Endothelial cell of umbilical vein (primary cell): Measurements from ENCODE around the gene CD72. TPM values are rescaled to one million over a fixed set of nuclear protein-coding genes. Genes with fewer than 3 reads are reported as not detected.

Experiments
- BruUV-seq: library from RNA; stranded (reverse); fragments of 400-500 nt; replicated peaks from 2 replicates; lab custom pipeline; 2021; lab: Mats Ljungman, UMichigan
- CTCF ChIA-PET: fragments of 300-600, 350-600 bp; sonication (Branson Sonifier 250); formaldehyde crosslinking; loops from one replicate; lab custom pipeline; 2021; ENCODE audit warnings: antibody characterized with exemption, inconsistent platforms; lab: Charles Lee
- POLR2A ChIA-PET: fragments of 300-600, 350-600 bp; sonication (Branson Sonifier 250); formaldehyde crosslinking; loops from one replicate; lab custom pipeline; 2021; ENCODE audit warnings: antibody characterized with exemption, inconsistent platforms; lab: Charles Lee
- DNase-seq: peaks from one replicate; pipeline ENCODE4 v3.0.0-alpha.2; 2011; ENCODE audit warnings: low read depth, low spot score
- FAIRE-seq: peaks from 2 replicates; lab custom pipeline; 2011; peaks lifted over from hg19 to GRCh38; lab: Jason Lieb, UNC
- H2AFZ ChIP-seq: 2 replicates; pipeline ENCODE4 v1.6.0; 2012; ENCODE audit warnings: low read depth, low read length, control low read depth, inconsistent platforms
- H3K27ac ChIP-seq: 2 replicates; pipeline ENCODE4 v1.5.1; 2011; ENCODE audit warnings: low read depth, mild to moderate bottlenecking, control low read depth, low read length, moderate library complexity; ENCODE audit not compliant: insufficient read depth
- H3K27me3 ChIP-seq, 2 experiments: 2 replicates each; pipeline versions ENCODE4 v1.6.0 to v1.6.1; 2011; ENCODE audit warnings: low read length in 2 of 2, mixed read lengths in 1 of 2; ENCODE audit not compliant: control insufficient read depth in 2 of 2, insufficient read depth in 2 of 2
- H3K36me3 ChIP-seq, 2 experiments: 2 replicates in 1 of 2; 3 replicates in 1 of 2; pipeline ENCODE4 v1.5.1; 2011; ENCODE audit warnings: low read length in 2 of 2, mild to moderate bottlenecking in 1 of 2, moderate library complexity in 1 of 2; ENCODE audit not compliant: control insufficient read depth in 2 of 2, insufficient read depth in 2 of 2; ENCODE audit errors: extremely low read depth in 1 of 2
- H3K4me1 ChIP-seq: 3 replicates; pipeline ENCODE4 v1.5.1; 2011; ENCODE audit warnings: mild to moderate bottlenecking, low read length; ENCODE audit not compliant: control insufficient read depth, insufficient read depth; ENCODE audit errors: extremely low read depth
- H3K4me2 ChIP-seq: 2 replicates; pipeline ENCODE4 v1.6.1; 2011; ENCODE audit warnings: low read length, control low read depth, mixed read lengths; ENCODE audit not compliant: insufficient read depth
- H3K4me3 ChIP-seq, 3 experiments: fragments of 200-600 bp in 1 of 3; sonication (generic), shearing (Covaris generic) in 1 of 3; replicated peaks in 1 of 3; 2 replicates each; pipeline ENCODE4 v1.5.1; 2011 to 2016; ENCODE audit warnings: control low read depth in 3 of 3, low read length in 3 of 3, mild to moderate bottlenecking in 2 of 3, inconsistent platforms in 1 of 3, low read depth in 1 of 3, moderate library complexity in 1 of 3; ENCODE audit not compliant: insufficient read depth in 1 of 3
- H3K79me2 ChIP-seq: 2 replicates; pipeline ENCODE4 v1.6.0; 2012; ENCODE audit warnings: low read length, inconsistent platforms; ENCODE audit not compliant: control insufficient read depth, insufficient read depth
- H3K9ac ChIP-seq: replicated peaks from 2 replicates; pipeline ENCODE3; 2011; ENCODE audit warnings: low read length, control low read depth; ENCODE audit not compliant: insufficient read depth; ENCODE audit errors: extremely low read depth
- H3K9me1 ChIP-seq: replicated peaks from 3 replicates; pipeline ENCODE4 v1.6.0; 2011; ENCODE audit warnings: mild to moderate bottlenecking, low read length; ENCODE audit not compliant: control insufficient read depth, insufficient read depth; ENCODE audit errors: extremely low read depth
- H3K9me3 ChIP-seq: replicated peaks from 2 replicates; pipeline ENCODE4 v1.5.1; 2012; ENCODE audit warnings: low read length, inconsistent platforms; ENCODE audit not compliant: control insufficient read depth, insufficient read depth
- H4K20me1 ChIP-seq: replicated peaks from 2 replicates; pipeline ENCODE3; 2011; ENCODE audit warnings: mild to moderate bottlenecking, low read length; ENCODE audit not compliant: control insufficient read depth, insufficient read depth; ENCODE audit errors: extremely low read depth
- EZH2 ChIP-seq: IDR thresholded peaks from 2 replicates; pipeline ENCODE4 v1.6.1; 2012; ENCODE audit warnings: borderline replicate concordance, low read depth, mild to moderate bottlenecking, moderate library complexity, low read length, inconsistent platforms; ENCODE audit not compliant: severe bottlenecking
- FOS ChIP-seq: IDR thresholded peaks from 2 replicates; pipeline ENCODE4 v1.6.1; 2011; ENCODE audit warnings: mild to moderate bottlenecking, low read length, moderate library complexity, borderline replicate concordance; ENCODE audit not compliant: insufficient read depth
- GATA2 ChIP-seq: IDR thresholded peaks from 2 replicates; pipeline ENCODE4 v1.7.0; 2011; ENCODE audit warnings: low read depth, mild to moderate bottlenecking, moderate library complexity, mixed read lengths, low read length; ENCODE audit not compliant: insufficient read length, insufficient read depth
- JUN ChIP-seq: IDR thresholded peaks from 2 replicates; pipeline ENCODE4 v1.6.1; 2011; ENCODE audit warnings: borderline replicate concordance, low read depth; ENCODE audit not compliant: insufficient read length, insufficient read depth
- MYC ChIP-seq: IDR thresholded peaks from one replicate; pipeline ENCODE4 v1.6.1; 2011; ENCODE audit warnings: mild to moderate bottlenecking, low read depth, low read length
- POLR2A ChIP-seq: IDR thresholded peaks from 2 replicates; pipeline ENCODE4 v1.6.1; 2012; ENCODE audit warnings: low read depth, mild to moderate bottlenecking, control low read depth, low read length
- POLR2AphosphoS5 ChIP-seq: IDR thresholded peaks from 2 replicates; pipeline ENCODE4 v1.6.1; 2012; ENCODE audit warnings: low read depth, mild to moderate bottlenecking, control low read depth, low read length, moderate library complexity; ENCODE audit not compliant: insufficient read depth
- dilution Hi-C: fragments of 300-500 bp; cut with MboI; formaldehyde crosslinking; loops from one replicate; pipeline ENCODE4 v1.15.0; 2019; ENCODE audit warnings: low sequenced_read_pairs; ENCODE audit not compliant: extremely low pct_ligation_motif_present
- intact Hi-C: fragments of 100-400 bp; cut with micrococcal nuclease; formaldehyde crosslinking; loops from one replicate; pipeline ENCODE4 v1.10.0; 2022
- polyA plus RNA-seq, 4 experiments: library from polyadenylated mRNA; depleted of rRNA in 3 of 4; stranded (reverse) in 3 of 4; unstranded in 1 of 4; fragments of >200 nt; gene quantifications; 2 replicates each; pipeline versions ENCODE4 v1.2.1 to v1.2.3, GENCODE V29; 2011 to 2012; ENCODE audit warnings: missing spikeins in 1 of 4
- total RNA-seq: library from RNA; stranded (reverse); gene quantifications from 2 replicates; pipeline ENCODE4 v1.2.3, GENCODE V29; 2021
- TF ChIP-seq, protein P1 (sequence below): IDR thresholded peaks from 2 replicates; pipeline ENCODE4 v1.6.1; 2011; ENCODE audit not compliant: insufficient read depth, insufficient read length
- TF ChIP-seq, protein P2 (sequence below), 2 donors: IDR thresholded peaks; 1 replicate in 1 of 2; 2 replicates in 1 of 2; pipeline ENCODE4 v1.5.1; 2011; ENCODE audit warnings: low read length in 2 of 2, mild to moderate bottlenecking in 2 of 2, moderate library complexity in 2 of 2, control low read depth in 1 of 2, inconsistent platforms in 1 of 2, low read depth in 1 of 2; ENCODE audit not compliant: insufficient read depth in 1 of 2; ENCODE audit errors: extremely low read depth in 1 of 2

The CD72 gene
- total and polyA plus RNA-seq, 2 donors (not counting 3 experiments of a cell fraction or from before 2014, with no cell fraction given): 0.39 TPM; not detected in 1

DNA sequence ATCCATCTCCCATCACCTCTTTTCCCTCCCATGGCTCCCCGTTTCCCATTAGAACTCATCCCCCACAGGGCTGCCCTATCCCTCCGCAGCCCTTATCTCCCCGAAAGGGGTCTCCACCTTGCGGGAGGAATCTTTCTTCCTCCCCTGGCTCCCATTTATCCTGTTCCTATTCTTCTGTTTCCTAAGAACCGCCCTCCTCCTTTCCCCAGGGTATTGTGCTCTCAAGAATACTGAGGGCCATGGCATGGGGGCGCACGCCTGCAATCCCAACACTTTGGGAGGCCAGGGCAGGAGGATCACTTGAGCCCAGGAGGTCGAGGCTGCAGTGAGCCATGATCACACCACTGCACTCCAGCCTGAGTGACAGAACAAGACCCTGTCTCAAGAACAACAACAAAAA, 665 bp downstream of the CD72 start:
- CTCF ChIA-PET: interaction anchor here (1.3 kb wide), 1 partner anchor 11 kb away, joined by 4 read pairs; no protein-coding TSS in a partner anchor
- Histone ChIP-seq H3K36me3 (no peaks in the 10 kb centered on the region), H3K9ac (no peak overlapping the region), H2AFZ (no peak overlapping the region), H3K27me3 (peaks cover 33 to 44% of the 10 kb centered on the region in 2 experiments), H3K27ac (no peak overlapping the region), H3K4me3 (no peak overlapping the region), H3K4me2 (no peak overlapping the region), H3K79me2 (no peaks in the 10 kb centered on the region), H3K9me1 (no peaks in the 10 kb centered on the region), H4K20me1 (no peaks in the 10 kb centered on the region), H3K4me1 (no peaks in the 10 kb centered on the region), H3K9me3 (no peaks in the 10 kb centered on the region)
- no TSS peak for BruUV-seq
- dilution Hi-C loops (no loop called here), intact Hi-C loops (no loop called here)
- no peak for FAIRE-seq
- POLR2A ChIA-PET: no interaction called here
- TF ChIP-seq EZH2: no peak
- TF ChIP-seq, protein P1, sequence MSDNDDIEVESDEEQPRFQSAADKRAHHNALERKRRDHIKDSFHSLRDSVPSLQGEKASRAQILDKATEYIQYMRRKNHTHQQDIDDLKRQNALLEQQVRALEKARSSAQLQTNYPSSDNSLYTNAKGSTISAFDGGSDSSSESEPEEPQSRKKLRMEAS: no peak
- TF ChIP-seq GATA2: no peak
- TF ChIP-seq FOS: no peak
- no peak for TF ChIP-seq JUN
- TF ChIP-seq, protein P2, sequence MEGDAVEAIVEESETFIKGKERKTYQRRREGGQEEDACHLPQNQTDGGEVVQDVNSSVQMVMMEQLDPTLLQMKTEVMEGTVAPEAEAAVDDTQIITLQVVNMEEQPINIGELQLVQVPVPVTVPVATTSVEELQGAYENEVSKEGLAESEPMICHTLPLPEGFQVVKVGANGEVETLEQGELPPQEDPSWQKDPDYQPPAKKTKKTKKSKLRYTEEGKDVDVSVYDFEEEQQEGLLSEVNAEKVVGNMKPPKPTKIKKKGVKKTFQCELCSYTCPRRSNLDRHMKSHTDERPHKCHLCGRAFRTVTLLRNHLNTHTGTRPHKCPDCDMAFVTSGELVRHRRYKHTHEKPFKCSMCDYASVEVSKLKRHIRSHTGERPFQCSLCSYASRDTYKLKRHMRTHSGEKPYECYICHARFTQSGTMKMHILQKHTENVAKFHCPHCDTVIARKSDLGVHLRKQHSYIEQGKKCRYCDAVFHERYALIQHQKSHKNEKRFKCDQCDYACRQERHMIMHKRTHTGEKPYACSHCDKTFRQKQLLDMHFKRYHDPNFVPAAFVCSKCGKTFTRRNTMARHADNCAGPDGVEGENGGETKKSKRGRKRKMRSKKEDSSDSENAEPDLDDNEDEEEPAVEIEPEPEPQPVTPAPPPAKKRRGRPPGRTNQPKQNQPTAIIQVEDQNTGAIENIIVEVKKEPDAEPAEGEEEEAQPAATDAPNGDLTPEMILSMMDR (IDR thresholded peaks at IDR 0.05; ENCODE audit: extremely low read depth in 1 of 2, insufficient read depth in 1 of 2, low read depth in 1 of 2, low read length in 2 of 2): no peak
- TF ChIP-seq POLR2A: no peak
- no peak for TF ChIP-seq POLR2AphosphoS5
- no peak for TF ChIP-seq MYC
- no peak for DNase-seq
